Measurements from ENCODE around the gene CD300LD. TPM values are rescaled to one million over a fixed set of nuclear protein-coding genes. Genes with fewer than 3 reads are reported as not detected.

Gene CD300LD
- total and polyA plus RNA-seq, 10 donors = 0.06 to 1.4 TPM; not detected in 8

GRCh38 chr17:74539281-74539820, 52.7 kb downstream of the CD300LD start:
- Histone ChIP-seq H3K4me1 (peaks cover 0 to 1% (median 0%) of the 10 kb centered on the region in 6 donors), H3K27ac (no peak overlapping the region), H3K27me3 (replicated peaks in 1 of 7) (peaks cover 0 to 26% (median 0%) of the 10 kb centered on the region in 7 donors), H3K9me3 (no peaks in the 10 kb centered on the region), H3K4me3 (no peak overlapping the region), H3K36me3 (peaks cover 0 to 7% (median 0%) of the 10 kb centered on the region in 6 donors)
- WGBS, 5 donors = 74 to 87% (median 77%) methylated on average over 10 of the region's 10 CpGs
- TF ChIP-seq CTCF (IDR thresholded peaks at IDR 0.05 in 8 of 11, conservative IDR thresholded peaks at IDR 0.05 in 3 of 11) = no peak
- no peak for TF ChIP-seq POLR2A (IDR thresholded peaks at IDR 0.05)
- no peak for TF ChIP-seq POLR2AphosphoS5 (IDR thresholded peaks at IDR 0.05)
- peak; percentile 66 for DNase-seq
- intact Hi-C loops (cut with DNase I; ENCODE audit: low total_unique reads) = no loop called here

- no peaks in the 10 kb centered on the region for H3K36me3 ChIP-seq
- TF ChIP-seq POLR2AphosphoS5 (IDR thresholded peaks at IDR 0.05) = no peak
- no peak for TF ChIP-seq CTCF (IDR thresholded peaks at IDR 0.05 in 8 of 11, conservative IDR thresholded peaks at IDR 0.05 in 3 of 11)
- no peak for TF ChIP-seq POLR2A (IDR thresholded peaks at IDR 0.05)
- intact Hi-C loops (cut with DNase I; ENCODE audit: low total_unique reads) = no loop called here
Observed at GRCh38 chr17:74536890-74537289, 55.2 kb downstream of the CD300LD start.

GRCh38 chr17:74532115-74532514, 60.0 kb downstream of the CD300LD start:
- peaks cover 0 to 51% (median 0%) of the 10 kb centered on the region in 7 donors for H3K27me3 ChIP-seq (replicated peaks in 1 of 7)
- TF ChIP-seq POLR2AphosphoS5 (IDR thresholded peaks at IDR 0.05) = peak in 1 of 3 donors; percentile 86
- peak in 1 of 11 experiments; percentile 12 for TF ChIP-seq CTCF (IDR thresholded peaks at IDR 0.05 in 8 of 11, conservative IDR thresholded peaks at IDR 0.05 in 3 of 11)
- peak in 1 of 3 donors; percentile 36 for TF ChIP-seq POLR2A (IDR thresholded peaks at IDR 0.05)
- WGBS, 5 donors = 22 to 32% (median 27%) methylated on average over 10 of the region's 10 CpGs
- DNase-seq = peak; percentile 87
- intact Hi-C loops (cut with DNase I; ENCODE audit: low total_unique reads) = no loop called here
- peaks cover 0 to 60% (median 24%) of the 10 kb centered on the region in 6 donors for H3K4me1 ChIP-seq
- H3K4me3 ChIP-seq = peak overlapping the region in 6 of 8 donors; percentile 7 to 60 (median 30)
- H3K27ac ChIP-seq = peak overlapping the region in 7 of 8 donors; percentile 11 to 90 (median 73)
- no peaks in the 10 kb centered on the region for H3K36me3 ChIP-seq
- H3K9me3 ChIP-seq = no peaks in the 10 kb centered on the region

More at GRCh38 chr17:74536890-74537289, 55.2 kb downstream of the CD300LD start:
- H3K4me3 ChIP-seq = no peak overlapping the region
- H3K9me3 ChIP-seq = no peaks in the 10 kb centered on the region
- no peak for DNase-seq
- peaks cover 0 to 47% (median 0%) of the 10 kb centered on the region in 7 donors for H3K27me3 ChIP-seq (replicated peaks in 1 of 7)
- H3K4me1 ChIP-seq = peaks cover 0 to 14% (median 8%) of the 10 kb centered on the region in 6 donors
- 62 to 78% (median 71%) methylated on average over 3 of the region's 3 CpGs for WGBS, 5 donors
- no peak overlapping the region for H3K27ac ChIP-seq

- H3K27ac ChIP-seq = peak within 1 kb of the TSS in 7 of 8 donors; percentile 11 to 90 (median 73)
- H3K9me3 ChIP-seq = no peaks in the 10 kb centered on the region
- WGBS, 5 donors = 38 to 57% (median 42%) methylated on average over 10 of the region's 10 CpGs
- peak within 1 kb of the TSS in 6 of 8 donors; percentile 7 to 60 (median 30) for H3K4me3 ChIP-seq
- H3K36me3 ChIP-seq = no peaks in the 10 kb centered on the region
- DNase-seq = peak; percentile 79
- TF ChIP-seq POLR2AphosphoS5 (IDR thresholded peaks at IDR 0.05) (peak in 1 of 3 donors; percentile 45), CTCF (IDR thresholded peaks at IDR 0.05 in 8 of 11, conservative IDR thresholded peaks at IDR 0.05 in 3 of 11) (no peak)
- intact Hi-C loops (cut with DNase I; ENCODE audit: low total_unique reads) = no loop called here
- peaks cover 0 to 49% (median 0%) of the 10 kb centered on the region in 7 donors for H3K27me3 ChIP-seq (replicated peaks in 1 of 7)
- peaks cover 0 to 69% (median 24%) of the 10 kb centered on the region in 6 donors for H3K4me1 ChIP-seq
Observed at GRCh38 chr17:74531231-74531761, 60.8 kb downstream of the CD300LD start, which contains the start of gene CD300LB. CD300LB (minus strand) TSS chr17:74531475; CDS start chr17:74531350, 125 bp downstream.

All from spleen (tissue), 11 donors.